Measurements from ENCODE around the gene HCFC1.
A peak's percentile ranks its signal among the peaks of the same experiment; 100 is the strongest.

Gene HCFC1

GRCh38 chrX:153971450-153972367 lies at the start of gene HCFC1:
Gene HCFC1, minus strand, starts transcription at chrX:153971818. Its CDS starts 978 bp downstream, at chrX:153970840.
- DNase-seq (ENCODE audit: low read depth) = peak; percentile 58

- no peak for DNase-seq (ENCODE audit: low read depth)
Measured at GRCh38 chrX:154021131-154021611, 49.6 kb upstream of the HCFC1 start.

DNA sequence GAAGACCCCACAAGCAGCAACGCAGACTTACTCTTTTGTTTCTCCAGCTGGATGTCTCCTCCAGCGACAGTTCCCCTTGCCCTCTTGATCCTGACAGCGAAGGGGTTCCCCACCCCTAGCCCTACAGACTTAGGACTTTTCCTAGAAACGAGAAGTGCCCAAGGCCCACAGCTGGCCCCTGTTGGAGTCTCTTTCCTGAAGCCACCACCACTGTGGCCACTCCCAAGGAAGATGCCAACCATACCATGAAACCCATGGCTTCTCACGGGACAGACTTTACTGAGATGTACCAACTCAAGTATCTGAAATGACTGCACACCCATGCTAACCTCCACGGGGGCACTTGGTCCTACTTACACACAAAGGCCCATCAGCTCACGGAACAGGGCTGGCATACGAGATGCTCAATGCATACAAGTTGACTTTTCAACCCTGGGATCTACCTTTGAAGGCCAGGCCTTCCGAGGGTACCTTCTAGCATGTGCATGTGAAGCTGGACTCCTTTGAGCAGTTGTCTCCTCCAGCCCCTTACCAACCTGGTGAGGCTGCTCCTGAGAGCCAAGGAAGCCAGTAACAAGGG lies 49.0 kb upstream of the HCFC1 start:
- DNase-seq (ENCODE audit: low read depth) = no peak

DNA sequence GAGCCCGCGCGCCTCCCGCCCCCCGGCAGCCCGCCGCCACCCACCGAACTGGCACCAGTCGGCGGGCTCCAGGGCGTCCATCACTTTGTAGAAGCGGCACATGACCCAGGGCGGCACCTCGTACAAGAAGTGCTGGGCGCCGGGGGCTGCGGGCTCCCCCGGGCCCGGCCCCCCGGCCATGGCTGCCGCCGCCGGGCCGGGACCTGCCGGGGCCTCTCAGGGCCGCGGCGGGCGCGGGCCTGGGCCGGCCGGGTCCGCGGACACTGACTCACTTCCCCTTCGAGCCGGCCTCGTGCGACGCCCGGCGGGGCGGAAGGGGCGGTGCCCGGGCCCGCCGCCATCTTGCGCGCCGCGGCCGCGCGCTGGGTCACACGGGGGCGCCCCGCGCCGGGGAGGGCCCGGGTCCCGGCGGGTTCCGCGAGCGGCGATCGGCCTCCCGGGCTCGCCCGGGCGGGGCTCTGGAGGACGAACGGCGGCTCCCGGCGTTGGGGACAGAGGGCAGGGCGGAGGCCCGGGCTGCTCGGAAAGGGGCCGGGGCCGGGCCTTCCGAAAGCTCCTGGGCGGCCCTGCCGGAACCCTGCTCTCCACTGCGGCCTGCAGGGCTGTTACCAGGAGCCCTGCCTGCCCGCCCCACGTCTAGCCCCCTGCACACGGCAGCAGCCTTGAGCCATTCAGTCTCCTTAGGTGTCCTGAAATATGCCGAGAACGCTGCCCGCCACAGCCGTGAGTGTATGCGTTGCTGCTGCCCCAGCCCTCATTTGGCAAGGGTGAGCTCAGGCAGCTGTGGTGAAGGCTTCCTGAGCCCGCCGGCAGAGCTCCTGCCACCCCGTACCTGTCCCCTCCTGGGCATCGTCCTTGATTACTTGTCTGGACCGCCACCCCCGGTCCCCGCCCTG lies 48.3 kb upstream of the HCFC1 start, which contains the start of gene IRAK1:
Gene IRAK1 (minus strand): TSS at position 270 of the 896 bp plus-strand sequence. CDS start 90 bp downstream, at position 180.
- no peak for DNase-seq (ENCODE audit: low read depth)

GRCh38 chrX:154019061-154019621 lies 47.5 kb upstream of the HCFC1 start:
- no peak for DNase-seq (ENCODE audit: low read depth)

GRCh38 chrX:154018518-154019060 lies 47.0 kb upstream of the HCFC1 start:
- no peak for DNase-seq (ENCODE audit: low read depth)

DNA sequence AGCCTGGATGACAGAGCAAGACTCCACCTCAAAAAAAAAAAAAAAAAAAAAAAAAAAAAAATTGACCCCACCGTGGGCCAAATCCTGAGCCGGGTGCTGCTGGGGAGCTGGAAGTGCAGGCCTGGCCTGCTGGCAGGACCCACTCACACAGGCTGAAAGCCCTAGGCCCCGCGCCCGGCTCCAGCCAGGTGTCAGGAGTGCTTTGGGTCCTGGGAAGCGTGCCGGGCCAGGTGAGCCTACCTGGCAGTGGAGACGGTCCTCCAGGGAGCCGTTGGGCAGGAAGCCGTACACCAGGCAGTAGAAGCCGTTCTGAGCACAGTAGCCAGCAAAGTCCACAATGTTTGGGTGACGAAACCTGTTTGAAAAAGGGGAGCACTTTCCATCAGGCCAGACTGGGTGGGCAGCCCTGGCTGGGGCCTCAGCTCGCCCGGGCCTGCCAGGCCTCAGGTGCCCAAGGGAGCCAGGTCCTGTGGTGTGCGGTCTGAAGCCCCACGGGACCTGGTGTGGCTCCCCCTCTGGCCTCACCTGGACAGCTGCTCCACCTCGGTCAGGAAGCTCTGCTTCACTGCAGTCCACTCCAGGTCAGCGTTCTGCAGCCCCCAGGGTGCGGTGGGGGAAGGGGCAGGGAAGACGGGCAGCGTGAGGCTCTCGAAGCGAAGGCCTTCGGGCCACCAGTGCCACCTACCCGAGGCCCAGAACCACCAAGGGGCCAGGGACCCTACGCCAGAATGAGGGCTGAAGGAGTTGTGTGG lies 46.3 kb upstream of the HCFC1 start:
- no peak for DNase-seq (ENCODE audit: low read depth)

DNA sequence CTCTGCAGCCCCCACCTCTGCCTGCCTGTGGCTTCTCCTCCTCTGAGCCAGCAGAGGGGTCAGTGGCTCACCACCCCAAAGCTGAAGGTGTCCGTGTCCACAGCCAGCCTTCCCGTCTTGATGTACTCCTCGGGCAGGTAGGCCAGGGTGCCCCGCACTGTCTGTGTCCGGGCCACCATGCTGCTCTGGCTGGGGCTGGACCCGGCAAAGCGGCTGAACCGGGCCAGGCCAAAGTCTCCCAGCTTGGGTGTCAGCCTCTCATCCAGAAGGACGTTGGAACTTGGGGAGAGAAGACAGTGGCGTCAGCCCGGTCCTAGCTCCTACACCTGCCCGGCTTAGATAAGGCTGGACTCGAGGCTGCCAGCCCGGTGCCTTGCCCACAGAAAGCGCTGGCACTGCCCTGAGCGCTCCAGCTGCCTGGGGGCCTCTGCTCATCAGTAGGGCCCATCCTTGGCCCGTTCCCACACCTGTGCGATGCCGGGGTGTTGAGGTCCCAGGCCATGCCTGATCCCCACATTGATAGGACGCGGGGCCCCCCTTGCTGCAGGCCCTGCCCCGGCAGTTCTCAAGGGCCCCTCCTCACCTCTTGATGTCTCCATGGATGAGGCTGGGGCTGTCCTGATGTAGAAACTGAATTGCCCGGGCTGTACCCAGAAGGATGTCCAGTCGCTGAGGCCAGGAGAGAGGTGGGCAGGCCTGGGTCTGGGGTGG lies 44.9 kb upstream of the HCFC1 start:
- DNase-seq (ENCODE audit: low read depth) = no peak

GRCh38 chrX:154015581-154016264 lies 44.1 kb upstream of the HCFC1 start:
- no peak for DNase-seq (ENCODE audit: low read depth)

- no peak for DNase-seq (ENCODE audit: low read depth)
Measured at GRCh38 chrX:154014429-154015380, 43.1 kb upstream of the HCFC1 start.

GRCh38 chrX:154013614-154014360 lies 42.2 kb upstream of the HCFC1 start:
- DNase-seq (ENCODE audit: low read depth) = no peak

DNA sequence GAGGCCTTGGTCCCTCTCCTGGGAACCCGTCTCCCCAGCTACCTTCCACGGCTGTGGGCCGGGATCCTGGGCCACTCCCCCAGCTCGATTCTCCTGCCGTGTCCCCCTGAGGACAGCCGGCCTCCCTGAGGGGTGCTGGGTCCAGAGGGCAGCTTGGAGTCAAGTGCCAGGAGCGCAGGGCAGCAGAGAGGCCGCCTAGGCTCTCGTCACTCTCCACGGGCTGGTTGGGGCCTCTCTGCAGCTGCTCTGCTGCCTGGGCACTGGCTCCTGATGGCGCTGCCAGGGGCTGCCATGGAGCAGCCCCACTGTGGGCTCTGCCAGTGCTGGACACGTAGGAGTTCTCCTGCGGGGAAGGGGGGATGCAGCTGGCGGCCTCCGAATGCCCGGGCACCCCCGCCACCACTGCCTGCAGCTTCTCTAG lies 41.4 kb upstream of the HCFC1 start:
- DNase-seq (ENCODE audit: low read depth) = no peak

- DNase-seq (ENCODE audit: low read depth) = no peak
Measured at GRCh38 chrX:154012336-154012991, 40.8 kb upstream of the HCFC1 start.

- DNase-seq (ENCODE audit: low read depth) = no peak
Measured at GRCh38 chrX:154011376-154012335, 40.0 kb upstream of the HCFC1 start.

- DNase-seq (ENCODE audit: low read depth) = no peak
Measured at GRCh38 chrX:154010330-154011087, 38.9 kb upstream of the HCFC1 start.
